ENCODE results near the gene RASA3. TPM values are rescaled to one million over a fixed set of nuclear protein-coding genes. Genes with fewer than 3 reads are reported as not detected.

The RASA3 gene
- total RNA-seq, 1 donor from 2014 or later = 25.4 TPM

- Histone ChIP-seq H3K4me3 (ENCODE audit: low read depth, low read length) (no peak overlapping the region), H3K27me3 (ENCODE audit: control insufficient read depth, insufficient read depth, low read length) (no peaks in the 10 kb centered on the region), H3K36me3 (ENCODE audit: control insufficient read depth, insufficient read depth, low read length) (no peaks in the 10 kb centered on the region)
- no peak for TF ChIP-seq CTCF (IDR thresholded peaks at IDR 0.05; ENCODE audit: insufficient read depth, low read length, poor library complexity, severe bottlenecking)
- no peak for DNase-seq (ENCODE audit: low read depth)
Measured at GRCh38 chr13:113954046-113954835, 178.2 kb downstream of the RASA3 start.

GRCh38 chr13:113953561-113953960, 178.9 kb downstream of the RASA3 start:
- TF ChIP-seq CTCF (IDR thresholded peaks at IDR 0.05; ENCODE audit: insufficient read depth, low read length, poor library complexity, severe bottlenecking) = no peak
- Histone ChIP-seq H3K36me3 (ENCODE audit: control insufficient read depth, insufficient read depth, low read length) (no peaks in the 10 kb centered on the region), H3K27me3 (ENCODE audit: control insufficient read depth, insufficient read depth, low read length) (no peaks in the 10 kb centered on the region), H3K4me3 (ENCODE audit: low read depth, low read length) (no peak overlapping the region)
- no peak for DNase-seq (ENCODE audit: low read depth)

GRCh38 chr13:113952983-113953520, 179.4 kb downstream of the RASA3 start:
- DNase-seq (ENCODE audit: low read depth) = no peak
- TF ChIP-seq CTCF (IDR thresholded peaks at IDR 0.05; ENCODE audit: insufficient read depth, low read length, poor library complexity, severe bottlenecking) = no peak
- Histone ChIP-seq H3K36me3 (ENCODE audit: control insufficient read depth, insufficient read depth, low read length) (no peaks in the 10 kb centered on the region), H3K4me3 (ENCODE audit: low read depth, low read length) (no peak overlapping the region), H3K27me3 (ENCODE audit: control insufficient read depth, insufficient read depth, low read length) (no peaks in the 10 kb centered on the region)

- TF ChIP-seq CTCF (IDR thresholded peaks at IDR 0.05; ENCODE audit: insufficient read depth, low read length, poor library complexity, severe bottlenecking) = no peak
- H3K27me3 ChIP-seq (ENCODE audit: control insufficient read depth, insufficient read depth, low read length) = no peaks in the 10 kb centered on the region
- no peak for DNase-seq (ENCODE audit: low read depth)
- no peaks in the 10 kb centered on the region for H3K36me3 ChIP-seq (ENCODE audit: control insufficient read depth, insufficient read depth, low read length)
- no peak overlapping the region for H3K4me3 ChIP-seq (ENCODE audit: low read depth, low read length)
Measured at GRCh38 chr13:113952151-113952982, 180.1 kb downstream of the RASA3 start.

- H3K4me3 ChIP-seq (ENCODE audit: low read depth, low read length) = no peak overlapping the region
- no peaks in the 10 kb centered on the region for H3K36me3 ChIP-seq (ENCODE audit: control insufficient read depth, insufficient read depth, low read length)
- no peaks in the 10 kb centered on the region for H3K27me3 ChIP-seq (ENCODE audit: control insufficient read depth, insufficient read depth, low read length)
- TF ChIP-seq CTCF (IDR thresholded peaks at IDR 0.05; ENCODE audit: insufficient read depth, low read length, poor library complexity, severe bottlenecking) = peak; percentile 84
- no peak for DNase-seq (ENCODE audit: low read depth)
Measured at GRCh38 chr13:113951246-113951999, 181.0 kb downstream of the RASA3 start.
